Measurements from ENCODE around the gene C3orf80. TPM values are rescaled to one million over a fixed set of nuclear protein-coding genes. Genes with fewer than 3 reads are reported as not detected.

Gene C3orf80
- total RNA-seq, 5 donors from 2014 or later (not counting 1 experiment from before 2014, with no cell fraction given): 0.13 to 0.35 (median 0.33) TPM; not detected in 2

DNA sequence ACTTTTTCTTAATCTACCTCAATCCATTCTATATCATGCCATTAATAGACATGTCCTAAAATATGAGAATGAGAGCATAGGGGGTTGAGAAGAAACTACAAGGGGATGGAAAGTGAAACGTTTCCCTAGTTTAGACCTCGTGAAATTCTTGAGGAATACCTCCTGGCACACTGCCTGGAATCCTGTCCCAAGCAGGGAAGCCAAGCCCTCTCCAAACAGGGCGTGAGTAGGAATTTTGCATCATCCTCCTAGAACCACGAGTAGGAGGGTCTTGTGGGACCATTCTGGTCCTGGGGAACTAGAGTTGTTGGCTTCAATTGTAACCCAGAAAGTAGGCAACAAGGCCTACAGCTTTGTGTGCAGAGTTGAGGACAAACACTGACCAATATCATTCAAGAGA is 19.6 kb upstream of the C3orf80 start:
- Histone ChIP-seq H3K4me3 (ENCODE audit: control insufficient read depth in 1 of 2, extremely low read depth in 1 of 2, low read length in 1 of 2) (no peak overlapping the region), H3K9me3 (no peaks in the 10 kb centered on the region), H3K27ac (ENCODE audit: low read length) (no peak overlapping the region), H3K27me3 (replicated peaks in 1 of 2; ENCODE audit: control insufficient read depth in 2 of 2, extremely low read depth in 1 of 2, insufficient read depth in 2 of 2, low read length in 1 of 2) (no peaks in the 10 kb centered on the region), H3K4me1 (ENCODE audit: control insufficient read depth in 1 of 2, extremely low read depth in 1 of 2, insufficient read depth in 2 of 2, low read length in 2 of 2) (no peaks in the 10 kb centered on the region), H3K36me3 (ENCODE audit: control insufficient read depth in 2 of 2, extremely low read depth in 1 of 2, insufficient read depth in 1 of 2, low read length in 1 of 2) (no peaks in the 10 kb centered on the region)
- DNase-seq (no peak), ATAC-seq (replicated peaks in 1 of 4) (no peak)
- CTCF ChIA-PET: no interaction called here
- Mint-ChIP-seq H3K4me1 (no peaks in the 10 kb centered on the region), H3K4me3 (no peak overlapping the region), H3K36me3 (no peaks in the 10 kb centered on the region), H3K9me3 (no peaks in the 10 kb centered on the region), H3K27ac (no peak overlapping the region), H3K27me3 (peaks cover 3 to 4% of the 10 kb centered on the region in 2 donors)
- 57% methylated on average over 2 of the region's 4 CpGs for WGBS (ENCODE audit: insufficient coverage)
- POLR2A ChIA-PET: no interaction called here

DNA sequence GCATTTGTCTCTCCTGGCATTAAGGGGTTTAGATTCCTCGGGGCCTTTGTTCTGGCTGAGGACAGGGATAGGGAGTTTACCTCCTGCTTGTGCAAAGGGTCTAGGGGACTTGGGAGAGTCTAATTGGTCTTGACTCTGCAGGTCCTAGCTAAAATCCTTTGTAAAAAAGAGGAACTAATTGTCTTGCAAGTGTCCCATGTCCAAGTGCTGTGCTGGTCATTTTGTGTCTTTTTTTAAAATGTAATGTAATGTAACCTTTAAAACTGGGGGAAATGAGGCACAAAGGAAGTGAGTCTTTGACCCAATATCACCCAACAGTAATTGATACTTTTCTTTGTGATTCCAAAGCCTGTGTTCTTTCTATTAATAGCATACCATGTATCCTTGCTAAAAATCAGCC is 14.9 kb upstream of the C3orf80 start:
- ChIA-PET CTCF (no interaction called here), POLR2A (no interaction called here)
- Mint-ChIP-seq H3K36me3 (no peaks in the 10 kb centered on the region), H3K27ac (no peak overlapping the region), H3K9me3 (no peaks in the 10 kb centered on the region), H3K27me3 (peaks cover 17 to 22% of the 10 kb centered on the region in 2 donors), H3K4me1 (no peaks in the 10 kb centered on the region), H3K4me3 (no peak overlapping the region)
- Histone ChIP-seq H3K4me3 (ENCODE audit: control insufficient read depth in 1 of 2, extremely low read depth in 1 of 2, low read length in 1 of 2) (no peak overlapping the region), H3K36me3 (ENCODE audit: control insufficient read depth in 2 of 2, extremely low read depth in 1 of 2, insufficient read depth in 1 of 2, low read length in 1 of 2) (no peaks in the 10 kb centered on the region), H3K27ac (ENCODE audit: low read length) (no peak overlapping the region), H3K9me3 (no peaks in the 10 kb centered on the region), H3K27me3 (replicated peaks in 1 of 2; ENCODE audit: control insufficient read depth in 2 of 2, extremely low read depth in 1 of 2, insufficient read depth in 2 of 2, low read length in 1 of 2) (no peaks in the 10 kb centered on the region), H3K4me1 (ENCODE audit: control insufficient read depth in 1 of 2, extremely low read depth in 1 of 2, insufficient read depth in 2 of 2, low read length in 2 of 2) (no peaks in the 10 kb centered on the region)
- no peak for DNase-seq
- no peak for ATAC-seq (replicated peaks in 1 of 4)
- no CpG with 5 or more reads among the region's 1 CpG for WGBS (ENCODE audit: insufficient coverage)

DNA sequence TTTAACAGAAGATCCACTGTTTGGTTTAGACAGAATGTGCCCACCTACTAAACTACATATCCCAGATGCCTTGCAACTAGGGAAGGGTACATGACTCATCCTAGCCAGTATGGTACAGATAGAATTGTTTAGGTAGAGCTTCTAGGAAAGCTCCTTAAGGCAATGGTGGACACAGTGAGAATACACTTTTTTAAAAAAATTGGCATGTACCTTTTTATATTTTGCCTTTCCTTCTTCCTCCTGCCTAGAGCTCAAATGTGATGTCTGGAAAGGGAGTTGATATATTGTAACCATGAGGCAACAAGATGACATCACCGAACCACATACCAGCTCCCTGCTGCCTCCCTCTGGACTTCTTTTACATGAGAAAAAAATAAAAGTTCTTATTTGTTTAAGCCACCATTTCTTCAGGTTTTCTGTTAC is 14.4 kb upstream of the C3orf80 start:
- ChIA-PET POLR2A (no interaction called here), CTCF (no interaction called here)
- no peak overlapping the region for H3K27ac ChIP-seq (ENCODE audit: low read length)
- no peaks in the 10 kb centered on the region for H3K9me3 ChIP-seq
- no peak overlapping the region for H3K4me3 ChIP-seq (ENCODE audit: control insufficient read depth in 1 of 2, extremely low read depth in 1 of 2, low read length in 1 of 2)
- no peaks in the 10 kb centered on the region for H3K36me3 Mint-ChIP-seq
- no peaks in the 10 kb centered on the region for H3K4me1 ChIP-seq (ENCODE audit: control insufficient read depth in 1 of 2, extremely low read depth in 1 of 2, insufficient read depth in 2 of 2, low read length in 2 of 2)
- no peak overlapping the region for H3K27ac Mint-ChIP-seq
- peaks cover 17 to 22% of the 10 kb centered on the region in 2 donors for H3K27me3 Mint-ChIP-seq
- H3K36me3 ChIP-seq (ENCODE audit: control insufficient read depth in 2 of 2, extremely low read depth in 1 of 2, insufficient read depth in 1 of 2, low read length in 1 of 2): no peaks in the 10 kb centered on the region
- H3K27me3 ChIP-seq (replicated peaks in 1 of 2; ENCODE audit: control insufficient read depth in 2 of 2, extremely low read depth in 1 of 2, insufficient read depth in 2 of 2, low read length in 1 of 2): no peaks in the 10 kb centered on the region
- DNase-seq (no peak), ATAC-seq (replicated peaks in 1 of 4) (no peak)
- no peak overlapping the region for H3K4me3 Mint-ChIP-seq
- H3K4me1 Mint-ChIP-seq: no peaks in the 10 kb centered on the region
- H3K9me3 Mint-ChIP-seq: no peaks in the 10 kb centered on the region
- no CpG with 5 or more reads among the region's 1 CpG for WGBS (ENCODE audit: insufficient coverage)

DNA sequence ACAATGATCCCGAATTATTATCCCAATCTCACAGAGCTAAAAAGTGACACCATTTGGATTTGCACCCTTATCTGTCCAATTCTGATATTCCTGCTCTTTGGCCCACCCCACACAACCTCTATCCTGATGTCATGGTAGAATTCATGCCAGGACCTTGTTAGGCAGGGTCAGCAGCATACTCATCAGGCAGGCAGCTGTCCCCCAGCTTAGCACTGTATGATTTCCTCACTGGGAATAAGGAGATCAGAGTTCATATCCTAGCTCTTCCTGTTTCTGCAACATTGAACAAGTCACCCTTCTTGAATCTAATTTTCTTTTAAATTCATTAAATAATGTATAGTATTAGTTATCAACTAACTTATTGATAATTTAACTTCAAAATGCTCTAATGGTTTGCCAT is 12.0 kb upstream of the C3orf80 start:
- H3K9me3 Mint-ChIP-seq: no peaks in the 10 kb centered on the region
- DNase-seq (no peak), ATAC-seq (replicated peaks in 1 of 4) (no peak)
- peaks cover 0 to 2% of the 10 kb centered on the region in 2 experiments for H3K27me3 ChIP-seq (replicated peaks in 1 of 2; ENCODE audit: control insufficient read depth in 2 of 2, extremely low read depth in 1 of 2, insufficient read depth in 2 of 2, low read length in 1 of 2)
- peaks cover 25 to 30% of the 10 kb centered on the region in 2 donors for H3K27me3 Mint-ChIP-seq
- H3K4me1 Mint-ChIP-seq: no peaks in the 10 kb centered on the region
- no peaks in the 10 kb centered on the region for H3K4me1 ChIP-seq (ENCODE audit: control insufficient read depth in 1 of 2, extremely low read depth in 1 of 2, insufficient read depth in 2 of 2, low read length in 2 of 2)
- H3K4me3 ChIP-seq (ENCODE audit: control insufficient read depth in 1 of 2, extremely low read depth in 1 of 2, low read length in 1 of 2): no peak overlapping the region
- H3K36me3 ChIP-seq (ENCODE audit: control insufficient read depth in 2 of 2, extremely low read depth in 1 of 2, insufficient read depth in 1 of 2, low read length in 1 of 2): no peaks in the 10 kb centered on the region
- WGBS (ENCODE audit: insufficient coverage): 86% methylated on average over 1 of the region's 1 CpG
- no peak overlapping the region for H3K27ac Mint-ChIP-seq
- no peak overlapping the region for H3K4me3 Mint-ChIP-seq
- H3K27ac ChIP-seq (ENCODE audit: low read length): no peak overlapping the region
- CTCF ChIA-PET: no interaction called here
- no peaks in the 10 kb centered on the region for H3K9me3 ChIP-seq
- POLR2A ChIA-PET: no interaction called here
- H3K36me3 Mint-ChIP-seq: no peaks in the 10 kb centered on the region

DNA sequence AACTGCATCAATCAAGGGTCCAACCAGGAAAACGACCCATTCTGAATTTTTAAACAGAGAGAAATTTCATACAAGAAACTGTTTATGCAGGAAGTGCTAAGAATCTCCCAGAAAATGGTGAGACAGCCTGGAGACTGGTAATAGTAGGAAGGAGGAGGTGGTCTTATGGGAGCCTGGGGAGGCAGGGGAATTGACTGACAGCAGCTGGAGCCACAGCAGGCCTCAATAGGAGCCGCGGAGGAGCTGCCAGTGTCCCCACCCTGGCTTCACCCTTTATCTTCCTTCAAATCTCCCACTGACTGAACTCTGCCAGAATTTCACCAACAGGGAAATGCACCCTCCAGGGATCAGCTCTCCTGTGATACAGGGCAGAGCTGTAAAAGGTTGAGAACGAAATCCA is 7.5 kb upstream of the C3orf80 start:
- no peak overlapping the region for H3K27ac Mint-ChIP-seq
- no peaks in the 10 kb centered on the region for H3K4me1 Mint-ChIP-seq
- ChIA-PET CTCF (no interaction called here), POLR2A (interaction anchor here in 1 of 2 donors (0.6 kb wide), 1 partner anchor 33 kb away, joined by 7 read pairs; no protein-coding TSS in a partner anchor)
- no peak for ATAC-seq (replicated peaks in 1 of 4)
- H3K9me3 Mint-ChIP-seq: no peaks in the 10 kb centered on the region
- no peak overlapping the region for H3K4me3 Mint-ChIP-seq
- H3K27me3 Mint-ChIP-seq: peaks cover 31 to 44% of the 10 kb centered on the region in 2 donors
- Histone ChIP-seq H3K36me3 (ENCODE audit: control insufficient read depth in 2 of 2, extremely low read depth in 1 of 2, insufficient read depth in 1 of 2, low read length in 1 of 2) (no peaks in the 10 kb centered on the region), H3K27me3 (replicated peaks in 1 of 2; ENCODE audit: control insufficient read depth in 2 of 2, extremely low read depth in 1 of 2, insufficient read depth in 2 of 2, low read length in 1 of 2) (peaks cover 0 to 2% of the 10 kb centered on the region in 2 experiments), H3K9me3 (no peaks in the 10 kb centered on the region), H3K27ac (ENCODE audit: low read length) (no peak overlapping the region), H3K4me3 (ENCODE audit: control insufficient read depth in 1 of 2, extremely low read depth in 1 of 2, low read length in 1 of 2) (no peak overlapping the region), H3K4me1 (ENCODE audit: control insufficient read depth in 1 of 2, extremely low read depth in 1 of 2, insufficient read depth in 2 of 2, low read length in 2 of 2) (no peaks in the 10 kb centered on the region)
- no peaks in the 10 kb centered on the region for H3K36me3 Mint-ChIP-seq
- WGBS (ENCODE audit: insufficient coverage): no CpG with 5 or more reads among the region's 4 CpGs
- DNase-seq: no peak

DNA sequence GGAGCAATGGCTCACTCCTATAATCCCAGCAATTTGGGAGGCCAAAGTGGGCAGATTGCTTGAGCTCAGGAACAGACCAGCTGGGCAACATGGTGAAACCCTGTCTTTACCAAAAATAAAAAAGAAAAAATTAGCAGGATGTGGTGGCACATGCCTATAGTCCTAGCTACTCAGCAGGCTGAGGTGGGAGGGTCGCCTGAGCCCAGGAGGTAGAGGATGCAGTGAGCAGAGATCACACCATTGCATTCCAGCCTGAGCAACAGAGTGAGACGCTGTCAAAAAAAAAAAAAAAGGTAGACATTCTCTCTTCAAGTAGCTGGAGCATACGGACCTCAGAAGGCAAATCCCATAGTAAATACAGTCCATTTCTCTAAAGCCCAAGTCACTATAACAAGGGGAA is 7.1 kb upstream of the C3orf80 start:
- Mint-ChIP-seq H3K9me3 (no peaks in the 10 kb centered on the region), H3K4me3 (no peak overlapping the region), H3K4me1 (no peaks in the 10 kb centered on the region), H3K36me3 (no peaks in the 10 kb centered on the region), H3K27me3 (peaks cover 33 to 46% of the 10 kb centered on the region in 2 donors), H3K27ac (no peak overlapping the region)
- CTCF ChIA-PET: no interaction called here
- ATAC-seq (replicated peaks in 1 of 4): no peak
- Histone ChIP-seq H3K4me3 (ENCODE audit: control insufficient read depth in 1 of 2, extremely low read depth in 1 of 2, low read length in 1 of 2) (no peak overlapping the region), H3K27ac (ENCODE audit: low read length) (no peak overlapping the region), H3K9me3 (no peaks in the 10 kb centered on the region), H3K4me1 (ENCODE audit: control insufficient read depth in 1 of 2, extremely low read depth in 1 of 2, insufficient read depth in 2 of 2, low read length in 2 of 2) (no peaks in the 10 kb centered on the region), H3K27me3 (replicated peaks in 1 of 2; ENCODE audit: control insufficient read depth in 2 of 2, extremely low read depth in 1 of 2, insufficient read depth in 2 of 2, low read length in 1 of 2) (peaks cover 0 to 2% of the 10 kb centered on the region in 2 experiments), H3K36me3 (ENCODE audit: control insufficient read depth in 2 of 2, extremely low read depth in 1 of 2, insufficient read depth in 1 of 2, low read length in 1 of 2) (no peaks in the 10 kb centered on the region)
- POLR2A ChIA-PET: interaction anchor here (0.6 kb wide), 2 partner anchors 33 to 48 kb away, joined by 5 to 7 read pairs; no protein-coding TSS in a partner anchor
- 63% methylated on average over 1 of the region's 3 CpGs for WGBS (ENCODE audit: insufficient coverage)
- no peak for DNase-seq

DNA sequence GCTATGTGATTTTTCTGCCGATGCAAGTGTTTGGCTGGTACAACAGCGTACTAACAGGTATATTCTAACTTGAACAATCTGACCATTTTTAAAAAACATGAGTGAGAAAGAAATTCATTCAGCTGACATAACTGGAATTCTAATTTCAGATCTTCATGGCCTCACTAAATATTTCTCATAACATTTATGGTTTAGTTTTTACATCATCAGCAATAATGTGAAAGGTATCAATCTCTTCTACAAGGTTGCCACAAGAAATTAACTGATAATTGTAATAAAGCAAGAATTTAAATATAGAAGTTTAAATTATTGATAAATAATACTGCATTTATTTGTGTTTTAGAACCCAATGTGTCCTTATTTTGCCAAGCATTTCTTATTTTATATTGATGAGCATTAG is 5.2 kb upstream of the C3orf80 start:
- H3K27ac Mint-ChIP-seq: no peak overlapping the region
- no CpG with 5 or more reads among the region's 2 CpGs for WGBS (ENCODE audit: insufficient coverage)

More for the DNA sequence above, 5.2 kb upstream of the C3orf80 start:
- Histone ChIP-seq H3K9me3 (no peaks in the 10 kb centered on the region), H3K27me3 (replicated peaks in 1 of 2; ENCODE audit: control insufficient read depth in 2 of 2, extremely low read depth in 1 of 2, insufficient read depth in 2 of 2, low read length in 1 of 2) (peaks cover 3 to 16% of the 10 kb centered on the region in 2 experiments), H3K36me3 (ENCODE audit: control insufficient read depth in 2 of 2, extremely low read depth in 1 of 2, insufficient read depth in 1 of 2, low read length in 1 of 2) (no peaks in the 10 kb centered on the region), H3K4me1 (ENCODE audit: control insufficient read depth in 1 of 2, extremely low read depth in 1 of 2, insufficient read depth in 2 of 2, low read length in 2 of 2) (peaks cover 0 to 9% of the 10 kb centered on the region in 2 experiments), H3K4me3 (ENCODE audit: control insufficient read depth in 1 of 2, extremely low read depth in 1 of 2, low read length in 1 of 2) (no peak overlapping the region), H3K27ac (ENCODE audit: low read length) (no peak overlapping the region)
- ATAC-seq (replicated peaks in 1 of 4) (no peak), DNase-seq (no peak)
- ChIA-PET POLR2A (no interaction called here), CTCF (no interaction called here)
- Mint-ChIP-seq H3K27me3 (peaks cover 47 to 55% of the 10 kb centered on the region in 2 donors), H3K4me1 (peaks cover 5 to 13% (median 13%) of the 10 kb centered on the region in 3 donors), H3K4me3 (no peak overlapping the region), H3K36me3 (no peaks in the 10 kb centered on the region), H3K9me3 (no peaks in the 10 kb centered on the region)

Measured in T-cell (primary cell).